ENCODE measurements around the gene ZNRF3.
A peak's percentile ranks its signal among the peaks of the same experiment; 100 is the strongest.

Gene ZNRF3

GRCh38 chr22:29022101-29022817 is 138.9 kb downstream of the ZNRF3 start:
- no peak overlapping the region for H3K4ac ChIP-seq (ENCODE audit: low read length)
- peaks cover 0 to 12% of the 10 kb centered on the region in 2 donors for H3K36me3 ChIP-seq (replicated peaks in 1 of 2; ENCODE audit: control insufficient read depth in 2 of 2, insufficient read depth in 2 of 2, low read length in 2 of 2)
- no peaks in the 10 kb centered on the region for H3K79me1 ChIP-seq (ENCODE audit: low read depth, low read length)
- H2BK5ac ChIP-seq (ENCODE audit: low read length) = no peak overlapping the region
- no peak overlapping the region for H2AK5ac ChIP-seq (ENCODE audit: low read depth, low read length)
- H3K4me1 ChIP-seq (ENCODE audit: control insufficient read depth in 2 of 2, insufficient read depth in 1 of 2, low read depth in 1 of 2, low read length in 2 of 2) = peaks cover 3% of the 10 kb centered on the region in 2 donors
- no peak overlapping the region for H3K4me2 ChIP-seq (ENCODE audit: insufficient read depth, low read length, poor library complexity, severe bottlenecking)
- H3K14ac ChIP-seq (ENCODE audit: low read length) = no peak overlapping the region
- no peak overlapping the region for H2BK120ac ChIP-seq (ENCODE audit: low read depth, low read length)
- no peak overlapping the region for H2AFZ ChIP-seq (ENCODE audit: low read length)
- no peak overlapping the region for H2BK12ac ChIP-seq (ENCODE audit: low read length)
- H3K27me3 ChIP-seq (ENCODE audit: control insufficient read depth in 3 of 3, insufficient read depth in 3 of 3, low read depth in 1 of 3, low read length in 3 of 3) = no peaks in the 10 kb centered on the region
- H3K9ac ChIP-seq (ENCODE audit: low read depth, low read length, poor library complexity) = no peak overlapping the region
- H3K18ac ChIP-seq (ENCODE audit: low read length) = no peak overlapping the region
- no peak overlapping the region for H4K91ac ChIP-seq (ENCODE audit: low read depth, low read length, poor library complexity)
- DNase-seq (ENCODE audit: low spot score) = no peak
- no peak overlapping the region for H3K4me3 ChIP-seq (ENCODE audit: low read length in 2 of 2)
- WGBS, 2 donors (ENCODE audit: extremely low coverage in 2 of 2, insufficient read length in 2 of 2, insufficient replicate concordance in 1 of 2) = no CpG with 5 or more reads among the region's 6 CpGs
- no peak overlapping the region for H4K8ac ChIP-seq (ENCODE audit: low read depth, low read length)
- no peak overlapping the region for H3K23ac ChIP-seq (ENCODE audit: low read depth, low read length, poor library complexity)
- no peak overlapping the region for H2BK15ac ChIP-seq (ENCODE audit: low read length)
- no peaks in the 10 kb centered on the region for H3K9me3 ChIP-seq (replicated peaks in 1 of 2; ENCODE audit: control insufficient read depth in 2 of 2, insufficient read depth in 1 of 2, low read depth in 1 of 2, low read length in 2 of 2)
- H3K27ac ChIP-seq (replicated peaks; ENCODE audit: low read length) = no peak overlapping the region

- Histone ChIP-seq H3K4ac (ENCODE audit: low read length) (no peak overlapping the region), H2AK5ac (ENCODE audit: low read depth, low read length) (no peak overlapping the region), H2BK12ac (ENCODE audit: low read length) (no peak overlapping the region), H2BK5ac (ENCODE audit: low read length) (no peak overlapping the region), H3K79me1 (ENCODE audit: low read depth, low read length) (no peaks in the 10 kb centered on the region), H2BK120ac (ENCODE audit: low read depth, low read length) (no peak overlapping the region), H3K36me3 (replicated peaks in 1 of 2; ENCODE audit: control insufficient read depth in 2 of 2, insufficient read depth in 2 of 2, low read length in 2 of 2) (peaks cover 2 to 13% of the 10 kb centered on the region in 2 donors), H3K14ac (ENCODE audit: low read length) (no peak overlapping the region), H4K91ac (ENCODE audit: low read depth, low read length, poor library complexity) (no peak overlapping the region), H3K27me3 (ENCODE audit: control insufficient read depth in 3 of 3, insufficient read depth in 3 of 3, low read depth in 1 of 3, low read length in 3 of 3) (no peaks in the 10 kb centered on the region), H3K9ac (ENCODE audit: low read depth, low read length, poor library complexity) (no peak overlapping the region), H4K8ac (ENCODE audit: low read depth, low read length) (no peak overlapping the region), H3K4me3 (ENCODE audit: low read length in 2 of 2) (no peak overlapping the region), H3K27ac (replicated peaks; ENCODE audit: low read length) (no peak overlapping the region), H3K18ac (ENCODE audit: low read length) (no peak overlapping the region), H3K23ac (ENCODE audit: low read depth, low read length, poor library complexity) (peak overlapping the region; percentile 8), H3K9me3 (replicated peaks in 1 of 2; ENCODE audit: control insufficient read depth in 2 of 2, insufficient read depth in 1 of 2, low read depth in 1 of 2, low read length in 2 of 2) (no peaks in the 10 kb centered on the region), H2AFZ (ENCODE audit: low read length) (no peak overlapping the region), H3K4me2 (ENCODE audit: insufficient read depth, low read length, poor library complexity, severe bottlenecking) (no peak overlapping the region), H3K4me1 (ENCODE audit: control insufficient read depth in 2 of 2, insufficient read depth in 1 of 2, low read depth in 1 of 2, low read length in 2 of 2) (peaks cover 3% of the 10 kb centered on the region in 2 donors), H2BK15ac (ENCODE audit: low read length) (no peak overlapping the region)
- DNase-seq (ENCODE audit: low spot score) = no peak
- no CpG with 5 or more reads among the region's 3 CpGs for WGBS, 2 donors (ENCODE audit: extremely low coverage in 2 of 2, insufficient read length in 2 of 2, insufficient replicate concordance in 1 of 2)
Observed at GRCh38 chr22:29023172-29023796, 139.9 kb downstream of the ZNRF3 start.

- no CpG with 5 or more reads among the region's 3 CpGs for WGBS, 2 donors (ENCODE audit: extremely low coverage in 2 of 2, insufficient read length in 2 of 2, insufficient replicate concordance in 1 of 2)
- H2BK120ac ChIP-seq (ENCODE audit: low read depth, low read length) = no peak overlapping the region
- H3K9ac ChIP-seq (ENCODE audit: low read depth, low read length, poor library complexity) = no peak overlapping the region
Observed at GRCh38 chr22:29026579-29026978, 143.2 kb downstream of the ZNRF3 start.

GRCh38 chr22:29028468-29028867 is 145.1 kb downstream of the ZNRF3 start:
- Histone ChIP-seq H2BK12ac (ENCODE audit: low read length) (no peak overlapping the region), H3K27me3 (ENCODE audit: control insufficient read depth in 3 of 3, insufficient read depth in 3 of 3, low read depth in 1 of 3, low read length in 3 of 3) (no peaks in the 10 kb centered on the region), H3K23ac (ENCODE audit: low read depth, low read length, poor library complexity) (no peak overlapping the region), H3K4me2 (ENCODE audit: insufficient read depth, low read length, poor library complexity, severe bottlenecking) (no peak overlapping the region), H3K14ac (ENCODE audit: low read length) (no peak overlapping the region), H3K4me1 (ENCODE audit: control insufficient read depth in 2 of 2, insufficient read depth in 1 of 2, low read depth in 1 of 2, low read length in 2 of 2) (peaks cover 17 to 21% of the 10 kb centered on the region in 2 donors), H3K79me1 (ENCODE audit: low read depth, low read length) (peaks cover 1% of the 10 kb centered on the region), H4K8ac (ENCODE audit: low read depth, low read length) (no peak overlapping the region), H3K36me3 (replicated peaks in 1 of 2; ENCODE audit: control insufficient read depth in 2 of 2, insufficient read depth in 2 of 2, low read length in 2 of 2) (peaks cover 2 to 18% of the 10 kb centered on the region in 2 donors), H3K4ac (ENCODE audit: low read length) (no peak overlapping the region), H3K18ac (ENCODE audit: low read length) (no peak overlapping the region), H3K9me3 (replicated peaks in 1 of 2; ENCODE audit: control insufficient read depth in 2 of 2, insufficient read depth in 1 of 2, low read depth in 1 of 2, low read length in 2 of 2) (no peaks in the 10 kb centered on the region), H2BK120ac (ENCODE audit: low read depth, low read length) (no peak overlapping the region), H3K9ac (ENCODE audit: low read depth, low read length, poor library complexity) (no peak overlapping the region), H3K4me3 (ENCODE audit: low read length in 2 of 2) (no peak overlapping the region), H2BK5ac (ENCODE audit: low read length) (no peak overlapping the region), H2BK15ac (ENCODE audit: low read length) (no peak overlapping the region), H2AK5ac (ENCODE audit: low read depth, low read length) (no peak overlapping the region), H3K27ac (replicated peaks; ENCODE audit: low read length) (no peak overlapping the region), H4K91ac (ENCODE audit: low read depth, low read length, poor library complexity) (no peak overlapping the region), H2AFZ (ENCODE audit: low read length) (no peak overlapping the region)
- DNase-seq (ENCODE audit: low spot score) = no peak
- WGBS, 2 donors (ENCODE audit: extremely low coverage in 2 of 2, insufficient read length in 2 of 2, insufficient replicate concordance in 1 of 2) = no CpG with 5 or more reads among the region's 4 CpGs

More at GRCh38 chr22:29026579-29026978, 143.2 kb downstream of the ZNRF3 start:
- no peak overlapping the region for H3K14ac ChIP-seq (ENCODE audit: low read length)
- H4K8ac ChIP-seq (ENCODE audit: low read depth, low read length) = no peak overlapping the region
- no peak overlapping the region for H3K27ac ChIP-seq (replicated peaks; ENCODE audit: low read length)
- no peak overlapping the region for H2AFZ ChIP-seq (ENCODE audit: low read length)
- no peak overlapping the region for H3K23ac ChIP-seq (ENCODE audit: low read depth, low read length, poor library complexity)
- no peak overlapping the region for H4K91ac ChIP-seq (ENCODE audit: low read depth, low read length, poor library complexity)
- H3K9me3 ChIP-seq (replicated peaks in 1 of 2; ENCODE audit: control insufficient read depth in 2 of 2, insufficient read depth in 1 of 2, low read depth in 1 of 2, low read length in 2 of 2) = no peaks in the 10 kb centered on the region
- no peaks in the 10 kb centered on the region for H3K27me3 ChIP-seq (ENCODE audit: control insufficient read depth in 3 of 3, insufficient read depth in 3 of 3, low read depth in 1 of 3, low read length in 3 of 3)
- no peak overlapping the region for H3K4me2 ChIP-seq (ENCODE audit: insufficient read depth, low read length, poor library complexity, severe bottlenecking)
- H3K4me3 ChIP-seq (ENCODE audit: low read length in 2 of 2) = no peak overlapping the region
- H3K79me1 ChIP-seq (ENCODE audit: low read depth, low read length) = peaks cover 1% of the 10 kb centered on the region
- DNase-seq (ENCODE audit: low spot score) = no peak
- H3K18ac ChIP-seq (ENCODE audit: low read length) = no peak overlapping the region
- no peak overlapping the region for H2BK12ac ChIP-seq (ENCODE audit: low read length)
- H2BK15ac ChIP-seq (ENCODE audit: low read length) = no peak overlapping the region
- peaks cover 2 to 18% of the 10 kb centered on the region in 2 donors for H3K36me3 ChIP-seq (replicated peaks in 1 of 2; ENCODE audit: control insufficient read depth in 2 of 2, insufficient read depth in 2 of 2, low read length in 2 of 2)
- H3K4me1 ChIP-seq (ENCODE audit: control insufficient read depth in 2 of 2, insufficient read depth in 1 of 2, low read depth in 1 of 2, low read length in 2 of 2) = peaks cover 14 to 18% of the 10 kb centered on the region in 2 donors
- no peak overlapping the region for H2BK5ac ChIP-seq (ENCODE audit: low read length)
- no peak overlapping the region for H2AK5ac ChIP-seq (ENCODE audit: low read depth, low read length)
- H3K4ac ChIP-seq (ENCODE audit: low read length) = no peak overlapping the region
